ENCODE results near the gene SCAF1.
"Not testable (repeated sequence)": the region's sequence is repeated elsewhere in the genome, so short reads cannot be mapped to it uniquely, and the experiment has no call there.

Gene SCAF1

GRCh38 chr19:49616532-49616931 lies 25.5 kb upstream of the SCAF1 start:
- DNase-seq (ENCODE audit: low read depth in 2 of 2) = no peak

DNA sequence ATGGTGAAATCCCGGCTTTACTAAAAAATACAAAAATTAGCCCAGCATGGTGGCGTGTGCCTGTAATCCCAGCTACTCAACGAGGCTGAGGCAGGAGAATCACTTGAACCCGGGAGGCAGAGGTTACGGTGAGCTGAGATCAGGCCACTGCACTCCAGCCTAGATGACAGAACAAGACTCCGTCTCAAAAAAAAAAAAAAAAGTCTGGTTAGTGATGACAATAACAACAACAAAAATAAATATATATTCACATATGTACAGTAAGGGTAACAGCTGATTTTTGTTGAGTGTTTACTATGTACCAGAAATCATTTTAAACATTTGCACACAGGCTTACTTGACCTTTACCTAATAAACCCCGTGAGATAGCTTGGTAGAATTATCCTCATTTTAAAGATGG lies 25.1 kb upstream of the SCAF1 start:
- DNase-seq (ENCODE audit: low read depth in 2 of 2) = no peak

DNA sequence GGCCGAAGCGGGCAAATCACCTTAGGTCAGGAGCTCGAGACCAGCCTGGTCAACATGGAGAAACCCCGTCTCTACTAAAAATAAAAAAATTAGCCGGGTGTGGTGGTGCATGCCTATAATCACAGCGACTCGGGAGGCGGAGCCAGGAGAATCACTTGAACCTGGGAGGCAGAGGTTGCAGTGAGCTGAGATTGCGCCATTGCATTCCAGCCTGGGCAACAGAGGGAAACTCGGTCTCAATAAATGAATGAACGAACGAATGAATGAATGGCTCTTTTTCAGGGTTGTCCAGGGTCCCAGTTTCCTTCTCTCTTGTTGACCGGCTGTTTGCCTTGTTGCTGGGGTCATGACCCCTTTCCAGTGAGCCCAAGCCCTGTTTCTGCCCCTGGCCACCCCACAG lies 24.1 kb upstream of the SCAF1 start:
- not testable (repeated sequence) for DNase-seq (ENCODE audit: low read depth in 2 of 2)

GRCh38 chr19:49624967-49625910 lies 16.8 kb upstream of the SCAF1 start:
- DNase-seq (ENCODE audit: low read depth in 2 of 2) = no peak

DNA sequence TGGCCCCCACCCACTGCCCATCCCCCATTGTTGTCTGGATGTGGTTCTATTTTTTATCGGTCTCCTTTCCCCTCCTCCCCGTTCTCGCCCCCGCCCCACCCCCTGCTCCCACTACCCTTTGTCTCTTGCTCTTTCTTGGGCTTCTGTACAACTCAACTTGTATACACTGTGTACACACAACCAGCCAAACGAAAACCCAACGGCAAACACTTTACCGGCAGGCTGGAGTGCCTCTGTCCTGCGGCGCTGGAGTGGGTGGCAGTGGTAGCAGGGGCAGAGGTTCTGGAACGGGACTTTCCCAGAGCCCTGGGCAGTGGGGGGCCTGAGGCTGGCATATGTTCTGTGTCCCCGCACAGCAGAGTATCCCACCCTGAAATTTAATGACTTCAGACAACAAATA lies 15.8 kb upstream of the SCAF1 start:
- DNase-seq (ENCODE audit: low read depth in 2 of 2) = no peak

- no peak for DNase-seq (ENCODE audit: low read depth in 2 of 2)
Measured at GRCh38 chr19:49629659-49630058, 12.3 kb upstream of the SCAF1 start.

GRCh38 chr19:49631014-49631588 lies 10.9 kb upstream of the SCAF1 start:
- no peak for DNase-seq (ENCODE audit: low read depth in 2 of 2)

DNA sequence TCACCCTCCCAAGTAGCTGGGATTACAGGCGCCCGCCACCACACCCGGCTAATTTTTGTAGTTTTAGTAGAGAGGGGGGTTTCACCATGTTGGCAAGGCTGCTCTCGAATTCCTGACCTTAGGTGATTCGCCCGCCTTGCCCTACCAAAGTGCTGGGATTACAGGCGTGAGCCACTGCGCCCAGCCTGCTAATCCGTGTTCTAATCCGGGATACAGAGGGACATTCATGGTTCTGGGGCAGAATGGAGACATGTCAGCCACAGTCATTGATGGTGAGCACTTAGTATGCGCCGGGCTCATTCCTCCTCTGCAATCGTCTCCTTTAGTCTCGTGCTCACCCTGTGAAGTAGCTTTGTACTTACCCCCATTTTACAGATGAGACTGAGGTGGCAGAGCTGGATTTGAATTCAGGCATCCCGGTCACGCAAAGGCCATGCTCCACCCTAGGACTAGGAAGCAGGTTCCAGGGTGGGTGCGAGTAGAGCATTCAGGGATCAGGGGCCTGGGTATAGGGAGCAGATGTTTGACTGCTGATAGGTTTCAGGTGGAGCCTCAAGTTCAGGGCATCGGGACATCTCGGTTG lies 10.3 kb upstream of the SCAF1 start:
- DNase-seq (ENCODE audit: low read depth in 2 of 2) = no peak

- DNase-seq (ENCODE audit: low read depth in 2 of 2) = no peak
Measured at GRCh38 chr19:49632576-49632975, 9.4 kb upstream of the SCAF1 start.

DNA sequence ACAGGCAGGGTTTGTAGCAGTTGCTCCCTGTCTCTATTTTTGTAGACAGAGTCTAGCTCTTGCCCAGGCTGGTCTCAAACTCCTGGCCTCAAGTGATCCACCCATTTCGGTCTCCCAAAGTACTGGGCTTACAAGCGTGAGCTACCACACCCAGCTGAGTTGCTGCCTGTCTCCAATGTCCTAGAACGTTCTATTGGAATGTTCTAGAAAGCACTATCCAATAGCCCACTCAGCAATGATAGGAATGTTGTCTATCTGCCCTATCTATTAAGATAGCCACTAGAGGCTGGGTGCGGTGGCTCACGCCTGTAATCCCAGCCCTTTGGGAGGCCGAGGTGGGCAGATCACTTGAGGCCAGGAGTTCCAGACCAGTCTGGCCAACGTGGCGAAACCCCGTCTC lies 8.7 kb upstream of the SCAF1 start:
- DNase-seq (ENCODE audit: low read depth in 2 of 2) = not testable (repeated sequence)

GRCh38 chr19:49635530-49636232 lies 6.3 kb upstream of the SCAF1 start:
- DNase-seq (ENCODE audit: low read depth in 2 of 2) = no peak

- no peak for DNase-seq (ENCODE audit: low read depth in 2 of 2)
Measured at GRCh38 chr19:49636233-49636932, 5.6 kb upstream of the SCAF1 start.

DNA sequence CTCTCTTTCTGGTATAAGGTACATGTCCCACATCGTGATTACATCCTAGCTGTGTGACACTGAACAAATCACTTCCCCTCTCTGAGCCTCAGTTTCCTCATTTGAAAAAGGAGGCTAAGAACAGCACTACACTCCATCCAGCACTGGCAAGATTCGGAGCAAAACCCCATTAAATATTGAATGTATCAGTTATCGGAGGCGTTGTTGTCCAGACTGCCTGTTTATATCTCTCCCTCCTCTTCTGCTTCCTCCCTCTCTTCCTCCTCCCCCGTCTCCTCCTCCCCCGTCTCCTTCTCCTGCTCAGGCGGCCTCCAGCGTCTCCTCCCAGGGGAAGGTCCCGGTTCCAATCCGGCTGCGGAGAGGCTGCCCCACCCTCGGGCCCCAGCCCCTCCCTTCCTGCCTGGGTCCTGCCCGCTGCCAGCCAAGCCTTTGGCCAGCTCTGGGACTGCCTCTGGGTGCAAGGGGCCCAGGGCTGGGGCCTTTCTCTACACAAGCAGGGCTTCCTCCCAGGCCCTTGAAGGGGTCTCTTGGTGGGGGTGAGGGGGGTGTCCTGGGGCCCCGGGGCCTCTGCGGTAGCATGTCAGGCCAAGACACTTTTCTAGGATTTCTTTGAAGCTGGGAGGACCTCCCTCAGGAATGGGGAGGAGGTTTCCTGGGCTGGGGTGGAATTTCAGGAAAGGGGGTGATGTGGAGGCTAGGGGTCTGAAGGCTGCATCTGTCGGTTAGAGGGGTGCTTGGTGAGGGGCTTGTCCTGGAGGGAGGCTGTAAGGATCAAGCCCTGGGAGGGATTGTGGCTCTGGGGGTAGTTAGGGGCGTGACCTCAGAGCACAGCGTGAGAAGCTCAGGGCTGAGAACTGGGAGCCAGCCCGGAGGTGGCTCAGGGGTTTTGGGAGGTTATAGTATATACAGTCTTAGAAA lies 3.9 kb upstream of the SCAF1 start:
- no peak for DNase-seq (ENCODE audit: low read depth in 2 of 2)

- no peak for DNase-seq (ENCODE audit: low read depth in 2 of 2)
Measured at GRCh38 chr19:49639401-49640112, 2.5 kb upstream of the SCAF1 start.

DNA sequence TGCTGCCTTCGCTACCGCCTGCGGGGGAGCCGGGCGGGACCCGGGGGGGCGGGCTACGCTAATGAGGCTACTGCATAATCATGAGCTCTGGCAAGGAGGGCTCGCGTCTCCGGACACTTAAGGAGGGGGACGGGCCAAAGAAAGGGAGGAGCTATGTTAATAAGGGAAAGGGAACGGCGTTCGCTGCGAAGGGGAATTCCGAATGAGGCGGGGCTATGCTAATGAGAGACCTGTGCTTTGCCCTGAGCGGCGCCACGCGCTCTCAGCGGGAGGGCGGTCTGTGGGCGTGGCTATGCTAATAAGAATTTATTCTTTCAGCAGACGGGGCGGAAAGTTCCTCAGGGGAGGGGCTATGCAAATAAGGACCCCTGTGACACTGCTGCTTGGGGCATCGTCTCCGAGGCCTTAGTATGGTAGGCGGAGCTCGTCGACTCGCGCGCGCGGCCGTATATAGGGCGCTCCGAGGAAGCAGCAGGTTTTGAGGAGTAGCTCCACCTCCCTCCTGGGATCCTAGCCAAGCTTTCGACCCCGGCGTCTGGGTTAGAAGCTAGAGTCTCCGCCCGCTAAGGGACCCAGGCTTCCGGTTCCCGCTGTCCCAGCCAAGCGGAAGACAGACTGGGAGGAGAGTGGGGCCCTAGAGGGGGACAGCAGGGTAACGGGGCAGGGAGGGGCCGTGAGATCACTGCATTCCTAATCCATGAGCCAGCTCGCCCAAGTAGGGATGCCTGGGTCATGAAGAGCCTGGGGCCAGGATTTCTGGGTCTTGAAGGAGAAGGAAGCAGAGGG lies 1.7 kb upstream of the SCAF1 start, which contains the start of gene RRAS:
Gene RRAS, minus strand, starts transcription at position 31 of the 786 bp plus-strand sequence. CDS start 45 bp downstream, outside the sequence.
- peak; percentile 100 for DNase-seq (ENCODE audit: low read depth in 2 of 2)

DNA sequence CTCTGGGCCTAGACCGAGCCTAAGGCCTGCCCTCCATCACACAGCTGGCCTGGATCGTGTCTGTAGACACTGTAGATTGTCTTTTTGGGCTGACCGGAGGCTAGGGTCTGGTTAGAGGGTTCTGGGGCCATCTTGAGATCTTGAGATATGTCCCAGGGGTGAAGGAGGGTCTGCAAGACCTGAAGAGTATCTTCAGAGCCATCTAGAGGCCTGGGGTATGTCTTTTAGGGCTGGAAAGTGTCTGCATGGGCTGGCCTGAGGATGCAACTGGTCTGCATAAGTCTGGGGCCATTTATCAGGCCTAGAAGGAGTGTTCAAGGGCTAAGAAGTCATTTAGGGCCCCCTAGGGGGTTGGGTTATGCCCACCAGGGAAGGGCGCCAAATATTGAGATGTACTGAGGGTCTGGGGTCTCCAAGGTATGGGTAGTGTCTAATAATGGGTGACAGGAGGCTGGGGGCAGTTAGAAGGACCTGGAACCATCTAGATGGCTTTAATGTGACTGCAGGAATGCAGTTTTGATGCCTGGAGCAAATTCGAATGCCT lies 555 bp downstream of the SCAF1 start:
- DNase-seq (ENCODE audit: low read depth in 2 of 2) = no peak

- DNase-seq (ENCODE audit: low read depth in 2 of 2) = no peak
Measured at GRCh38 chr19:49643466-49643865, 1.5 kb downstream of the SCAF1 start.

DNA sequence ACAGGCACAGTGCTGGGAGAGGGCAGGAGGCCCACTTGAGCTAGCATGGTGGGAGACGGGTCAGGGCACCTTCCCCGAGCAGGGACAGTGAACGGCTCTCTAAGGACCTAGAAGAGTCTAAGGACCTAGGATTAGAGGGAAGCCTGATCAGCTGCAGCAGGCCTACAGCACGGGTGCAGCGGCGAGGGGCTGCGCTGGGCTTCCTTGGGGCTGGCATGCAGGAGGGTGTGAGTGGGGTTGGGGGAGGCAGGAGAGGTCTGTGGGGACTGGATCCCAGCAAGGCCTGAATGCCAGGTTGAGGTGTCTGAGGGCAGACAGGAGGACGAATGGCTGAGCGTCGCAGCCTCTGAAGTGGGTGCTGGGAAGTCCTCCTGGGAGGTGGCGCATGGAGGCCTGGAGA lies 3.6 kb downstream of the SCAF1 start:
- DNase-seq (ENCODE audit: low read depth in 2 of 2) = no peak

GRCh38 chr19:49645995-49646394 lies 4.0 kb downstream of the SCAF1 start:
- DNase-seq (ENCODE audit: low read depth in 2 of 2) = no peak
